WERI-Rb-1 (cell line): ENCODE data around the gene COQ8A.

Experiments used
- DNase-seq: peaks from one replicate; pipeline ENCODE4 v3.0.0-alpha.2; 2020
- H3K27ac ChIP-seq: fragments of 250-450 bp; sonication (Bioruptor Pico); 2 replicates; pipeline ENCODE4 v1.5.1; 2020; ENCODE audit warnings: mild to moderate bottlenecking, moderate library complexity
- H3K27me3 ChIP-seq: fragments of 250-450 bp; sonication (Bioruptor Pico); 2 replicates; pipeline ENCODE4 v1.5.1; 2021; ENCODE audit warnings: mild to moderate bottlenecking, low read depth, moderate library complexity; ENCODE audit not compliant: insufficient read depth, severe bottlenecking
- H3K36me3 ChIP-seq: fragments of 250-450 bp; sonication (Bioruptor Pico); 2 replicates; pipeline ENCODE4 v1.5.1; 2020; ENCODE audit warnings: mild to moderate bottlenecking, moderate library complexity
- H3K4me3 ChIP-seq: 2 replicates; pipeline ENCODE4 v1.5.1; 2011; ENCODE audit warnings: low read depth, mild to moderate bottlenecking, control low read depth, low read length
- H3K9me3 ChIP-seq: fragments of 250-450 bp; sonication (Bioruptor Pico); 2 replicates; pipeline ENCODE4 v1.5.1; 2021; ENCODE audit warnings: mild to moderate bottlenecking, moderate library complexity; ENCODE audit not compliant: severe bottlenecking
- CTCF ChIP-seq: IDR thresholded peaks from 2 replicates; pipeline ENCODE4 v1.5.1; 2011; ENCODE audit warnings: low read depth, mild to moderate bottlenecking, control low read depth, inconsistent platforms, low read length

Gene COQ8A

GRCh38 chr1:226940029-226940805 is at the start of gene COQ8A:
Gene COQ8A (plus strand): TSS chr1:226940294. CDS start chr1:226961386, 21,092 bp downstream.
- TF ChIP-seq CTCF, result no peak

GRCh38 chr1:226890331-226891108 is 49.6 kb upstream of the COQ8A start:
- TF ChIP-seq CTCF, result no peak
- no peak for DNase-seq
- Histone ChIP-seq H3K27me3 (no peaks in the 10 kb centered on the region), H3K27ac (no peak overlapping the region), H3K36me3 (peaks cover 4% of the 10 kb centered on the region), H3K4me3 (no peak overlapping the region), H3K9me3 (no peaks in the 10 kb centered on the region)

More at GRCh38 chr1:226940029-226940805, at the start of gene COQ8A:
- H3K9me3 ChIP-seq, result no peaks in the 10 kb centered on the region
- no peaks in the 10 kb centered on the region for H3K27me3 ChIP-seq
- peak; percentile 94 for DNase-seq
- H3K36me3 ChIP-seq, result no peaks in the 10 kb centered on the region
- peak within 1 kb of the TSS; percentile 66 for H3K4me3 ChIP-seq
- H3K27ac ChIP-seq, result peak within 1 kb of the TSS; percentile 92

GRCh38 chr1:226891346-226891745 is 48.7 kb upstream of the COQ8A start:
- Histone ChIP-seq H3K4me3 (no peak overlapping the region), H3K9me3 (no peaks in the 10 kb centered on the region), H3K36me3 (peaks cover 4% of the 10 kb centered on the region), H3K27ac (no peak overlapping the region), H3K27me3 (no peaks in the 10 kb centered on the region)
- no peak for DNase-seq
- no peak for TF ChIP-seq CTCF

- no peak for DNase-seq
- TF ChIP-seq CTCF, result no peak
- no peak overlapping the region for H3K4me3 ChIP-seq
- H3K27me3 ChIP-seq, result no peaks in the 10 kb centered on the region
- H3K9me3 ChIP-seq, result no peaks in the 10 kb centered on the region
- no peak overlapping the region for H3K27ac ChIP-seq
- peaks cover 4% of the 10 kb centered on the region for H3K36me3 ChIP-seq
These were observed 48.1 kb upstream of the COQ8A start for GRCh38 chr1:226891846-226892523.

GRCh38 chr1:226892524-226892875 is 47.6 kb upstream of the COQ8A start:
- H3K9me3 ChIP-seq, result no peaks in the 10 kb centered on the region
- peaks cover 3% of the 10 kb centered on the region for H3K36me3 ChIP-seq
- H3K27ac ChIP-seq, result no peak overlapping the region
- no peaks in the 10 kb centered on the region for H3K27me3 ChIP-seq
- H3K4me3 ChIP-seq, result no peak overlapping the region
- no peak for DNase-seq
- TF ChIP-seq CTCF, result peak; percentile 19; the same call in 1 of the 2 replicates
